GM19193 (cell line): Measurements from ENCODE around the gene SRD5A1.

Source experiments
- POLR2A ChIP-seq: IDR thresholded peaks from 4 replicates; pipeline ENCODE4 v1.6.1; 2011; ENCODE audit not compliant: insufficient read depth, insufficient read length; ENCODE audit errors: extremely low read depth

SRD5A1 gene

DNA sequence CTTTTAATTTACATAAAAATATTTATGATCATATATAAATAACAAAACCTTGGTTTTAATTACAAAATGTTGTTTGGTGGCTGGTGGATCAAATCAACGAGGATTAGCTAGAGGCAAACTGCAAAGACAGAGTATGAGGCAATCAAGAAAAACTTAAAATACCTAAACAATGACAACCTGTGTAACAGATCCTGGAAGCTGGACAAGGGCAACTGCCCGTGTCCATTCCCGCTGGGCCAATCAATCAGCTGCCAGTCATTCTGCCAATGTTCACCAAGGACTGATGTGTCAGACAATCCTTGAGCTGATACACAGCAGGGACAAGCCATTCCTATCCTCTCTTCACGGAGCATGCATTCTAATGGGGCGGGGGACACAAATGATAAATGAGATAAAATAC, 76.8 kb downstream of the SRD5A1 start:
- TF ChIP-seq POLR2A: no peak

DNA sequence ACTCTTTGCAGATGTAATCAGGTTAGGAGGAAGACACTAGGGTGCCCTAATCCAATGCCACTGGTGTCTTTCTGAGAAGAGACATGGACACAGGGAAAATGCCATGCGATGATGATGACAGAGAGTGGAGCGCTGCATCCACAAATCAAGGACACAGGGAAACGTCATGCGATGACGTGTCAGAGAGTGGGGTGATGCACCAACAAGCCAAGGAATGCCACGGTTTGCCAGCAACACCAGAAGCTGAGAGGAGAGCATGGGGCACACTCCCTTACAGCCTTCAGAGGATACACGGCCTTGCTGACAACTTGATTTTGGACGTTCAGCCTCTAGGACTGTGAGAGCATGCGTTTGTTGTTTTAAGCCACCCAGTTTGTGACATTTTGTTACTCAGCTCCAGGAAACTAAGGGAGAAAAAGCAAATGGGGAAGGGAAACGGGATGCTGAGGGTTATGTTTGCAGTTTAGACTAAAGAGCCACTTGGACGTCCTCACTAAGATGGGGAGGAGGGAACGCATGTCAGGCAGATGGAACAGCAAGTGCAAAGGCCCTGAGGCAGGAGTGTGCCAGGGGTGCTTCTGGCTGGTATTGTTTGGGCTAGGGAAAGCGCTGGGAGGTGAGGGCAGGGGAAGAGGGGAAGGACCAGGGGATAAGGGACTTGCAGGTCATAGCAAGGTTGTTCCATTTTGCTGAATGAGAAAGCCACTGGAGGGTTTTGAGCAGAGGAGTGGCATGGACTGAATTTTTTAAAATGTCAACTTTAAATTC, 77.5 kb downstream of the SRD5A1 start:
- no peak for TF ChIP-seq POLR2A

DNA sequence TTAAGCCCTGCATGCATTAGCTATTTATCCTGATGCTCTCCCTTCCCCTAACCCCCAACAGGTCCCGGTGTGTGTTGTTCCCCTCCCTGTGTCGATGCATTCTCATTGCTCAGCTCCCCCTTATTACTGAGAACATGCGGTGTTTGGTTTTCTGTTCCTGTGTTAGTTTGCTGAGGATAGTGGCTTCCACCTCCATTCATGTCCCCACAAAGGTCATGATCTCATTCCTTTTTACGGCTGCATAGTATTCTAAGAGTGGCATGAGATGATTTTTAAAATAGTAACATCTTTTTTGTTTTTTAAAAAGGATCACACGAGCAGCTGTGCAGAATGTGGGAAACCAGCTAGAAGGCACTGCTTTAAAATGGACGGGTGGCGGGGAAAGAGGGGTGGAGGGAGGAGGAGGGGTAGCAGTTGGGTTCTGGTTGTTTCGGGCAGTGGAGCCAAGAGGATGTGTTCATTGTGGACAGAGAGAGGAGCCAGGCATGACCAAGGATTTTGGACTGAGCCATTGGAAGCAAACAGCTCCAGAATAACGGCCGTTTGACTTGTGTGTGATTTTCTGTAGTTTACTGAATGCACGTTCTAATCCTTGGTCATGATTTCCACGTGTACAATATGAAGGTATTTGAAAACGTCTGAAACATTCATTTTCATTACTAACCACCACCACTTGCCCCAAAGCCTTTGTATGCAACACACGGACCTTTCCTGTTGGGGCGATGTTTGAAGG, 78.3 kb downstream of the SRD5A1 start:
- no peak for TF ChIP-seq POLR2A

DNA sequence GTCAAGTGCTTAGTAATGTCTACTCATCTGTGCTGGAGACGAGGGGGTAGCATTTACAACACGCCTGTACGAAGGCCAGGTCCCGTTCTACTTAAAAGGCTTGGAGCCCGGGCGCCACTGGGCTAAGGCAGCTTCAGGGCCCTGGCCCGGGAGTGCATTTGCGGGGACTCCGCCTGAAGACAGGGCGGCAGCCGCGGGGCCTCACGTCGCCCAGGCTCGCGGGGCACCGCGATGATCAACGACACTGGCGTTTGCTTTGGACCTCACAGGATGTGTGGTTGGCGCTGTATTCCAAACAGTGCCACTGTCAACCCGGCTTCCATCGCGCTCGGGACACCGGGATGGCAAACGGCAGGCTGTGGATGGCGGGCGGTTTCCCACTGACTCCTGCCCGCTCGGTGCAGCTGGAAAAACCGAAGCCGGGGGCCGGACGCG, 78.9 kb downstream of the SRD5A1 start:
- no peak for TF ChIP-seq POLR2A

DNA sequence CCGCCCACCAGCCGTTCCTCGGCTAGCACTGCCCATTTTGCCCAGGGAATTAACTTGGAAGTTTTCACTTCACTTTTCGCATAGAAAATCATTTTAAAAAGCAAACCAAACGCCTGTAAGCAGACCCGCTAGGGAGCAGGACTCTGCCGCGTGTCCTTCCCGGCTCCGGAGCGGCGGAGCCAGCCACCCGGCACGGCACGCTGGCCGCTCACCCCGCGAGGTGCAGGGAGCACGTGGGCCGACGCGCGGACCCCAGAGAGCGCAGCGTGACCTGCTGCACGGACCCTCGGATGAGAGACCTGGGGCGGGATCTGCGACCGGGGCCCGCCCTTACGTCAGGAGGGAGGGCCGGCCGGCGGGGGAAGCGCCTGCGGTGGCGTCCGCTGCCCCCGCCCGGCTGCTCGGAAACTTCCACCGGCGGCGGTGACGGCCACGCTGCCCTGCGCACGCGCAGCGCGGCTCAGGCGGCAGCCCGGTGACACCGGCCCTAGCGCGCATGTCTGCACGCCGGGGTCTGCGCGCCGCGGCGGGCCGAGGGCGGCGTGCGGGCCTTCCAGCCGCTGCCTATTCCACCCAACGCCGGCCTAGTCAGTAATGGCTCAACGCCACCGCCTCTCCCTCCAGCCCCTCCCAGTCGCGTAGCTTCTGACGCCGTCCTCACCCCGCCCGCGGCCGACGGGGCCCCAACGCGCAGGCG, 79.5 kb downstream of the SRD5A1 start:
- TF ChIP-seq POLR2A: peak; percentile 76

DNA sequence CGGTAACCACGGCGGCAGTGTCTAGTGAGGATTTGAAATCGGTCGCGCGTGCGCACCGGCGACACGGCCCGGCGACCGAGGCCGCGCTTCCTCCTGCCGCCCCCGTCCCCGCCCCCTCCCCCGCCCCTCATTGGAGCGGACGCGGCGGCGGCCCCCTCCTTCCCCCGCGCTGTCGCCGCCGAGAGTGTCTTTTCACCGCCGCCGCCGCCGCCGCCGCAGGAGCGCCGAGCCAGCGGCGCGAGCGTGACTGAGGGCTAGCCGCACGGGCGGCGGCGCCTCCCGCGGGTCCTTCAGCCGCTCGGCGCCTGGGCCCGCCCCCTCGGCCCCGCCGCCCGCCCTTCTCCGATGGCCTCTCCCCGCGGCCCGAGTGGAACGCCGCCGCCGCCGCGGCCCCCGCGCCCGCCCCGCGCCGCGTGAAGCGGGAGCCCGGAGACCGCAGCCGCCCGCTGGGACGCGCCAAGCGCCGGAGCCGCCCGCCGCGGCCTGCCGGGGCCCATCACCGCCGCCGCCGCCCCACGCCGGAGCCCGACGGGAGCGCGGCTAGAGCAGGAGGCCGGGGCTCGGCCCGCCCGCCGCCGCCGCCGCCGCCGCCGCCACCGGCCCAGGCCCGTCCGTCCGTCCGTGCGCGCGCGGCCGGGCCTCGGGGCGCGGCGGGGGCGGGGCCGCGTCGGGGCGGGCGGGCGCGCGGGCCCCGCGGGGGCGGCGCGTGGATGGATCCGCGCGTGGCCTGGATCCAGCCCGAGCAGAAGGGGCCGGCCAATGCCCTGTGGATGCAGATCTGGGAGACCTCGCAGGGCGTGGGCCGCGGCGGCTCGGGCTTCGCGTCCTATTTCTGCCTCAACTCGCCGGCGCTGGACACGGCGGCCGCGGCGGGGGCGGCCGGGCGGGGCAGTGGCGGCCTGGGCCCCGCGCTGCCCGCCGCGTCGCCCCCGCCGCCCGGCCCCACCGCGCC, 80.3 kb downstream of the SRD5A1 start, which contains the start of gene TENT4A:
Gene TENT4A, plus strand, starts transcription at position 159 of the 952 bp plus-strand sequence. Its CDS starts 552 bp downstream, at position 711.
- no peak for TF ChIP-seq POLR2A

DNA sequence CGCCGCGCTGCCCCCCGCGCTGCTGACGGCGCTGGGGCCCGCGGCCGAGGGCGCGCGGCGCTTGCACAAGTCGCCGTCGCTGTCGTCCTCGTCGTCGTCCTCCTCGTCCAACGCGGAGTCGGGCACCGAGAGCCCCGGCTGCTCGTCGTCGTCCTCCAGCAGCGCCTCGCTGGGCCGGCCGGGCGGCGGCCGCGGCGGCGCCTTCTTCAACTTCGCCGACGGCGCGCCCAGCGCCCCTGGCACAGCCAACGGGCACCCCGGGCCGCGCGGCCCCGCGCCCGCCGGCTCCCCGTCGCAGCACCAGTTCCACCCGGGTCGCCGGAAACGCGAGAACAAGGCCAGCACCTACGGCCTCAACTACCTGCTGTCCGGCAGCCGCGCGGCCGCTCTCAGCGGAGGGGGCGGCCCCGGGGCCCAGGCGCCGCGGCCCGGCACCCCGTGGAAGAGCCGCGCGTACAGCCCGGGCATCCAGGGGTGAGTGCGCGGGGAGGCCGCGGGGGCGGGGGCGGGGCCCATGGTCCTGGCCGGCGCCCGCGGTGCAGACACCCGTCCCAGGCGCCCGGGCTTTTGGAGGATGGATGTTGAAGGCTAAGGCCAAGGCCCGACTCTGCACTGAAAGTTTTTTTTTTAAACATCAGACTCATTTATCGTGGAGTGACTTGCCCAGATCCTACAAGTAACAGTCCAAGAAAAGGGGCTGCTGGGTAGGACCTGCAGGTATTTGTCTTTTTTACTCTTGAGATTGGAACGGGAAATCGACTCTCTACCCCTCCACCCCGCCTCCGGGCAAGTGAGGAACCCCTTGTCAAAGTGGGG, 81.2 kb downstream of the SRD5A1 start:
- no peak for TF ChIP-seq POLR2A

DNA sequence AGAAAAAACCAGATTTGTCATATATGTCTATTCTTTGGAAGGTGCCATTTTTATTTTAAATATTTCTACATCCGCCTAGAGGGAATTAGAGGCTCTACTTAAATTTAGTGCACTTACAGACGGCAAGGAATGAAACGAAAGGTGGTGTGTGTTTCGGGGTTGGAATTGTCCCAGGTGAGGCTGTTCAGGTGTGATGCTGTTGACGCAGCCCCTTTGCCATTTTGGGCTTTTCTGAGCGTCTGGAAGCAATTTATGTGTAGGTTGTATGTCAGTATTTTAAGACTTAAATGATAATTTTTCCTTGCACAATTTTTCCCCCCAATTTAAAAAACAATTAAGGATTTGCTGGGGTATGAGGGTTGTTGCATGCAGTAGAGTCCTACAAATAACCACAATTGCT, 82.0 kb downstream of the SRD5A1 start:
- TF ChIP-seq POLR2A: no peak

DNA sequence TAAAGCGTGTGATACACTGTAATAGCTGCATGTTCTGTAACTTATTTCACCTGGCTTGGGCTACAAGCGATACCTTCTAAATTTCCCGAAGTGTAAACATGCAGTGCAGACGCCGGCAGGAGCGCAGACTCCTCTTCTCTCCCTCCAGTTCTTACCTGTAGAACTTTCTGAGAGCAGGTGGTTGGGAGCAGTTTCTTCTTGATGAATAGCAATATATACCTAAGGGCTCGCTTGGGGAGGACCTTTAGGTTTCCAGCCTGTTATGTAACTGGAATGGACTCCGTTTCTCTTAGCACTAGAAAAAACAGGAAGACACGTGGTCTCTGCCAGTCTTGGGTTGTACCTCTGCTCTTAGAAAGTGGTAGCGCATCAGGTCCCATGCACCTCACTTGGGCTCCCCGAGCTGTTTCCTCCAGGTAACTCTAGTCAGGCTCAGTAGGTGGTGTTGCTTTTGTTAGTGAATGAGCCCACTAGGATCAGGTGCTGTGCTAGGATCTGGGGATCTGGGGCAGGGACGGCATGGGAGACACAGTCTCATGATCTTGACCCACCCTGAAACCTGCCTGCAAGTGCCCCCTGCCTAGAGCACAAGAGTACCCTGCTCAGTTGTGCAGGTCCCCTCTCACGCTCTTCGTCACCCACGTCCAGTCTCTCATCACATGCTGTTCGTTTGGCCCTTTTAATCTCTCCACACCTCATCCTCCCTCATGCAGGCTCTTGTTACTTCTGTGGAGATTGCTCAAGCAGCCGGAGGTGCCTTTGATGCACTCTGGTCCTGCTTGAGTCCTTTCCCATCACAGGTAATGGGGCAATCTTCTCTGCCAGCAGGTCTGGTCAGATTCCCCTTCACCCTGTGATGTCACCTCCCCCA, 82.8 kb downstream of the SRD5A1 start:
- TF ChIP-seq POLR2A: no peak

DNA sequence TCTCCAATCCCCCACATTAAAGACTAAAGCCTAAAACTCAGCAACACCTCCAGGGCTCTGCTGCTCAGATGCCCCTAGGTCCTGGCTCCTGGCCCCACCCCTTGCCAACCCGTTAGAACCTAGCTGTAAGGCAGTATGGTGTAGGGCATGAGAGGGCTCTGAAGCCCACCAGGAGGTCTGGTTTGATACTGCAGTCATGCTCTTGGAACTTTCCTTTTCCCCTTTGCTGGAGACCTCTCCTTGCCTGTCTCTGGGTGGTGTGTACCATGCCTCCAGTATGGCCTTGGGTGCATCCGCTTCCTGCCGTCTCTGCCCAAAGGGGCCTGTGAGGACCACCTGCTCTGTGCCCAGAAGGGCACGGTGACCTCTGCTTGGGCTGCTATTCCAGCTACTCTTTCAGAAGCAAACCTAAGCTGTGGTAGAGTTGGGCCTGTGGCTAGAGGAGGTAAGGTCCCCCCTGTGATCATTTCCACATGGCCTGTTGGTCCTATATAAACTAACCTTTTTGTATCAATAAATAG, 83.4 kb downstream of the SRD5A1 start:
- no peak for TF ChIP-seq POLR2A

DNA sequence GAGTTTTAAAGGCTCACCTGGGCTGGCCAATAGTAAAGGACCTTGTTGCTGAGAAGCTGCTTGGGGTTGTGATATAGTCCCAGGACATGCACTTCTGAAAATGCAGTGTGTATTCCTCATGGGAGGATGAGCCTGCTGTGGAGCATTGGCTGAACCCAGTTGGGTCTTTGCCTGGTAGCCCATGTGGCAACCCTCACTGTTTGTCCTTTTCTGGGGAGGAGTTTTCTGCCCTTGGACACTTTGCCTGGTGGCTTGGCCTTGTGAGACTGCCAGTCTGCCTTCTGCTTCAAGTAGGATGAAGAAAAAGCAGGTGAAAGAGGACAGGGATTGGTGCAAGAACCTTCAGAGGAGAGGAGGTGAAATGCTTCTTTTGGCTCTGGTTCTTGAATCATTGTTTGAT, 84.0 kb downstream of the SRD5A1 start:
- no peak for TF ChIP-seq POLR2A

DNA sequence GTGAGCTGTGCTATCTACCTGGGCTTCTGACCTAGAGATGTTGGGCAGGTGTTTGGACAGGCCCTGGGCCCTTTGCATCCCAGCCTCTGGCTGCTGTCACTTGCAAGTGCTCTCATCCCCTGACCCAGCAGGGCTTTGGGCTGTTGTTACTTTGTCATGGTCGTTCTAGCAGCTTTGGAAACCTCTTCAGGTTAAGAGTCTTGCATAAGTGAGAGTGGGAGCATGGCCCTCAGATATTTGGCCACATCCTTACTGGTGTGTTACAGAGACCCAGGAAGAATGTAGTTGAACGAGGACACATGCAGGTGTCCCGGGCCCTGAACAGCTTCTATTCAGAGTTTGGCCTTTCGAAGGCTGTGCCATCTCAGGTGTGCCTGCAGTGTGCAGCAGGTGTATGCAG, 84.4 kb downstream of the SRD5A1 start:
- TF ChIP-seq POLR2A: no peak
